Neuronal stem cell (in vitro differentiated cells): Measurements from ENCODE around the gene FAM81A.

Source experiments
- DNase-seq: peaks from one replicate; pipeline ENCODE4 v3.0.0-alpha.2; 2013; ENCODE audit warnings: low spot score
- H2AFZ ChIP-seq: one replicate; pipeline ENCODE4 v1.6.1; 2013; ENCODE audit warnings: mild to moderate bottlenecking, low read length, inconsistent platforms
- H2AK5ac ChIP-seq: 2 replicates; pipeline ENCODE4 v1.6.1; 2013; ENCODE audit warnings: low read depth, mild to moderate bottlenecking, inconsistent platforms, low read length, moderate library complexity, mixed read lengths
- H2BK120ac ChIP-seq: 2 replicates; pipeline ENCODE4 v1.6.1; 2013; ENCODE audit warnings: low read depth, mild to moderate bottlenecking, inconsistent platforms, low read length, moderate library complexity, mixed read lengths
- H2BK12ac ChIP-seq: one replicate; pipeline ENCODE4 v1.6.1; 2013; ENCODE audit warnings: low read length, inconsistent platforms
- H2BK15ac ChIP-seq: 2 replicates; pipeline ENCODE4 v1.6.1; 2013; ENCODE audit warnings: mild to moderate bottlenecking, low read length, inconsistent platforms, mixed read lengths
- H2BK5ac ChIP-seq: one replicate; pipeline ENCODE4 v1.6.1; 2013; ENCODE audit warnings: inconsistent platforms, mild to moderate bottlenecking, low read length, moderate library complexity
- H3K14ac ChIP-seq: one replicate; pipeline ENCODE4 v1.6.1; 2013; ENCODE audit warnings: low read length, inconsistent platforms
- H3K18ac ChIP-seq: 2 replicates; pipeline ENCODE4 v1.6.1; 2013; ENCODE audit warnings: low read length, inconsistent platforms
- H3K23ac ChIP-seq: 2 replicates; pipeline ENCODE4 v1.6.1; 2013; ENCODE audit warnings: low read depth, mild to moderate bottlenecking, mixed read lengths, low read length, inconsistent platforms; ENCODE audit not compliant: poor library complexity
- H3K27ac ChIP-seq: replicated peaks from 3 replicates; pipeline ENCODE4 v1.5.1; 2013; ENCODE audit warnings: low read length, inconsistent platforms
- H3K27me3 ChIP-seq, 3 experiments: 2 replicates each; pipeline ENCODE4 v1.6.1; 2013; ENCODE audit warnings: low read length in 3 of 3, mild to moderate bottlenecking in 2 of 3, inconsistent platforms in 1 of 3, low read depth in 1 of 3, mixed read lengths in 1 of 3, moderate library complexity in 1 of 3; ENCODE audit not compliant: control insufficient read depth in 3 of 3, insufficient read depth in 3 of 3
- H3K36me3 ChIP-seq, 2 donors: replicated peaks in 1 of 2; 2 replicates each; pipeline ENCODE4 v1.6.1; 2013; ENCODE audit warnings: low read length in 2 of 2; ENCODE audit not compliant: control insufficient read depth in 2 of 2, insufficient read depth in 2 of 2
- H3K4ac ChIP-seq: 2 replicates; pipeline ENCODE4 v1.6.1; 2013; ENCODE audit warnings: inconsistent platforms, mild to moderate bottlenecking, low read length, moderate library complexity
- H3K4me1 ChIP-seq, 2 donors: 1 replicate in 1 of 2; 2 replicates in 1 of 2; pipeline ENCODE4 v1.6.1; 2013; ENCODE audit warnings: low read length in 2 of 2, low read depth in 1 of 2; ENCODE audit not compliant: control insufficient read depth in 2 of 2, insufficient read depth in 1 of 2
- H3K4me2 ChIP-seq: one replicate; pipeline ENCODE4 v1.6.1; 2013; ENCODE audit warnings: mild to moderate bottlenecking, low read length, inconsistent platforms; ENCODE audit not compliant: insufficient read depth, poor library complexity, severe bottlenecking
- H3K4me3 ChIP-seq, 2 donors: 2 replicates each; pipeline ENCODE4 v1.5.1; 2013; ENCODE audit warnings: low read length in 2 of 2, mild to moderate bottlenecking in 2 of 2, inconsistent platforms in 1 of 2, moderate library complexity in 1 of 2
- H3K79me1 ChIP-seq: one replicate; pipeline ENCODE4 v1.6.1; 2013; ENCODE audit warnings: low read depth, mild to moderate bottlenecking, inconsistent platforms, low read length, moderate library complexity
- H3K9ac ChIP-seq: one replicate; pipeline ENCODE4 v1.6.1; 2013; ENCODE audit warnings: mild to moderate bottlenecking, low read depth, low read length, inconsistent platforms; ENCODE audit not compliant: poor library complexity
- H3K9me3 ChIP-seq, 2 donors: replicated peaks in 1 of 2; 2 replicates each; pipeline versions ENCODE3 to v1.6.1; 2013; ENCODE audit warnings: low read length in 2 of 2, mild to moderate bottlenecking in 2 of 2, inconsistent platforms in 1 of 2, low read depth in 1 of 2, mixed read lengths in 1 of 2, moderate library complexity in 1 of 2; ENCODE audit not compliant: control insufficient read depth in 2 of 2, insufficient read depth in 1 of 2
- H4K8ac ChIP-seq: one replicate; pipeline ENCODE4 v1.6.1; 2013; ENCODE audit warnings: low read depth, mild to moderate bottlenecking, inconsistent platforms, low read length, moderate library complexity
- H4K91ac ChIP-seq: one replicate; pipeline ENCODE4 v1.6.1; 2013; ENCODE audit warnings: low read length, low read depth, mild to moderate bottlenecking, inconsistent platforms; ENCODE audit not compliant: poor library complexity
- WGBS, 2 donors: extraction: QIAGEN DNeasy Blood & Tissue Kit; methylation state at CpG; one replicate each; pipeline ENCODE4 v1.1.7; 2013; ENCODE audit warnings: missing lambda C conversion rate in 2 of 2, mixed read lengths in 1 of 2; ENCODE audit not compliant: insufficient read length in 2 of 2, insufficient replicate concordance in 1 of 2; ENCODE audit errors: extremely low coverage in 2 of 2; 5-methylcytosine and 5-hydroxymethylcytosine counted together

Gene FAM81A

DNA sequence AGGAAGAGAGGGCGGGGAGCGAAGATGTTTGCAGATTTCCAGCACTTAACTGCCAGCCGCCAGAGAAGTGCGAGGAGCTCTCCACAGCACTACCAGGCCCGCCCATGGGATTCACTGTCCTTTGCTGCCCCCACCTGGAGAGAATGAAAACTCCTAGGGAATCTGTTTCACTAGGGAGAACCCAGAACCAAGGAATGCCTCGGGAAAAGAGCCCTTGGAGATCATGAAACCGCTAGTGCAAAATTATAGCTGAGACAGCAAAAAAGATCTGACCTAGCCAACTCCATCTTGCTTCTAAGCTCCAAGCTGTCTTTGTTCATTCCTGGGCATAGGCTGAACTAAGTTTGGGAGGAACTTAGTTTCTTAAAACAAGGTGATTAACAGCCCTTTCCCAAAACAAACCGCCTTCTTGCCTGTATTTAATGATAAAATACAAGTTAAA, 91.0 kb downstream of the FAM81A start:
- WGBS, 2 donors: no CpG with 5 or more reads among the region's 8 CpGs
- peak; percentile 86 for DNase-seq

DNA sequence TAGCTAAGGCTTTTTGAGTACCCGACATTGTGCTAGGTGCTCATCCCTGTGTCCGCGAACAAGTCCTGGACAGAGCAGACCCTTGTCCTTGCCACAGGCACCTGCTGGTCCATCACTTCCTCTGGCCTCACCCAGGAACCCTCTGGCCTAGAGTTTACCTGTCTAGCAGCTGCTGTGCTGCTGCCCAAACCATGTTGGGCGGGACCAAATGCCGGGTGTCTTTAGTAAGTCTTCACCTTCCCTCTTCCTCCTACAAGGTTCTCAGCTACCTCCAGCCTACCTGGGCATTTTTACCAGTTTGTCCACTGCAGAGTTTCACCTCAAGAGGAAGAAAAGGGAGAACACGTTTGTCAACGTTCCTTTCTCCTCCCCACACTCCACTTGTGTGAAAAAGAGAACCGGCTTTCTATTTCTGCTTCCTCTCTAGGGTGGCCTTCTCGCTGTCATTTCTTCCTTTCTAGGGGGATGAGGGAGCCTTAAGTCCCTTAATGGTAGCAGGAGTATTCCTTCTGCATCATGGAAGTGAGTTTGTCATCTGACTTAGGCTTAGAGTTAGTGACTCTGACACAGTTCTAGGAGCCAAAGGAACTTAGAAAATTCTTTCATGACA, 93.2 kb downstream of the FAM81A start:
- no CpG with 5 or more reads among the region's 9 CpGs for WGBS, 2 donors

More for the DNA sequence above, 91.0 kb downstream of the FAM81A start:
- no peak overlapping the region for H2BK15ac ChIP-seq
- H2BK120ac ChIP-seq: no peak overlapping the region
- no peaks in the 10 kb centered on the region for H3K36me3 ChIP-seq
- no peak overlapping the region for H2BK12ac ChIP-seq
- no peaks in the 10 kb centered on the region for H3K9me3 ChIP-seq
- H4K91ac ChIP-seq: no peak overlapping the region
- peaks cover 0 to 5% (median 0%) of the 10 kb centered on the region in 3 experiments for H3K27me3 ChIP-seq
- H3K18ac ChIP-seq: no peak overlapping the region
- no peaks in the 10 kb centered on the region for H3K79me1 ChIP-seq
- H2BK5ac ChIP-seq: no peak overlapping the region
- peaks cover 2 to 3% of the 10 kb centered on the region in 2 donors for H3K4me1 ChIP-seq
- H3K4me3 ChIP-seq: no peak overlapping the region
- no peak overlapping the region for H3K27ac ChIP-seq
- no peak overlapping the region for H3K14ac ChIP-seq
- no peak overlapping the region for H3K9ac ChIP-seq
- H2AFZ ChIP-seq: peak overlapping the region; percentile 35
- H3K23ac ChIP-seq: no peak overlapping the region
- no peak overlapping the region for H4K8ac ChIP-seq
- H3K4ac ChIP-seq: no peak overlapping the region
- H2AK5ac ChIP-seq: no peak overlapping the region
- no peak overlapping the region for H3K4me2 ChIP-seq

GRCh38 chr15:59532770-59533379, 94.9 kb downstream of the FAM81A start:
- no CpG with 5 or more reads among the region's 8 CpGs for WGBS, 2 donors
- no peak overlapping the region for H3K14ac ChIP-seq
- no peak overlapping the region for H3K4me2 ChIP-seq
- DNase-seq: peak; percentile 15
- H3K9me3 ChIP-seq: no peaks in the 10 kb centered on the region
- no peak overlapping the region for H3K9ac ChIP-seq
- no peak overlapping the region for H2BK12ac ChIP-seq
- H3K4me3 ChIP-seq: no peak overlapping the region
- H2AK5ac ChIP-seq: no peak overlapping the region
- H3K4ac ChIP-seq: no peak overlapping the region
- H3K79me1 ChIP-seq: no peaks in the 10 kb centered on the region
- H3K23ac ChIP-seq: no peak overlapping the region
- H3K36me3 ChIP-seq: no peaks in the 10 kb centered on the region
- no peak overlapping the region for H2AFZ ChIP-seq
- no peak overlapping the region for H4K91ac ChIP-seq
- H2BK15ac ChIP-seq: no peak overlapping the region
- no peaks in the 10 kb centered on the region for H3K4me1 ChIP-seq
- H4K8ac ChIP-seq: no peak overlapping the region
- no peak overlapping the region for H3K18ac ChIP-seq
- H3K27me3 ChIP-seq: peaks cover 0 to 12% (median 0%) of the 10 kb centered on the region in 3 experiments
- H3K27ac ChIP-seq: no peak overlapping the region
- H2BK5ac ChIP-seq: no peak overlapping the region
- no peak overlapping the region for H2BK120ac ChIP-seq

More for the DNA sequence above, 93.2 kb downstream of the FAM81A start:
- Histone ChIP-seq H3K4ac (no peak overlapping the region), H3K36me3 (no peaks in the 10 kb centered on the region), H2BK120ac (no peak overlapping the region), H2BK15ac (no peak overlapping the region), H3K27me3 (peaks cover 0 to 9% (median 0%) of the 10 kb centered on the region in 3 experiments), H3K79me1 (no peaks in the 10 kb centered on the region), H3K9ac (no peak overlapping the region), H3K4me3 (no peak overlapping the region), H3K4me2 (no peak overlapping the region), H3K27ac (no peak overlapping the region), H3K4me1 (no peaks in the 10 kb centered on the region), H3K14ac (no peak overlapping the region), H2AK5ac (no peak overlapping the region), H2BK5ac (no peak overlapping the region), H3K23ac (no peak overlapping the region), H4K8ac (no peak overlapping the region), H4K91ac (no peak overlapping the region), H3K9me3 (no peaks in the 10 kb centered on the region), H2AFZ (no peak overlapping the region), H3K18ac (no peak overlapping the region), H2BK12ac (no peak overlapping the region)
- no peak for DNase-seq

GRCh38 chr15:59536553-59536952, 98.6 kb downstream of the FAM81A start:
- no peaks in the 10 kb centered on the region for H3K79me1 ChIP-seq
- H3K14ac ChIP-seq: no peak overlapping the region
- no peak overlapping the region for H2BK15ac ChIP-seq
- H3K4me3 ChIP-seq: no peak overlapping the region
- no peak for DNase-seq
- no peak overlapping the region for H3K4ac ChIP-seq
- no peak overlapping the region for H3K4me2 ChIP-seq
- H3K36me3 ChIP-seq: no peaks in the 10 kb centered on the region
- H3K18ac ChIP-seq: no peak overlapping the region
- no peaks in the 10 kb centered on the region for H3K4me1 ChIP-seq
- no peak overlapping the region for H3K27ac ChIP-seq
- no peaks in the 10 kb centered on the region for H3K9me3 ChIP-seq
- no peak overlapping the region for H2AFZ ChIP-seq
- no CpG with 5 or more reads among the region's 6 CpGs for WGBS, 2 donors
- H4K91ac ChIP-seq: no peak overlapping the region
- H3K23ac ChIP-seq: no peak overlapping the region
- no peak overlapping the region for H2AK5ac ChIP-seq
- no peak overlapping the region for H2BK5ac ChIP-seq
- no peak overlapping the region for H3K9ac ChIP-seq
- peaks cover 0 to 10% (median 0%) of the 10 kb centered on the region in 3 experiments for H3K27me3 ChIP-seq
- no peak overlapping the region for H2BK12ac ChIP-seq
- no peak overlapping the region for H4K8ac ChIP-seq
- no peak overlapping the region for H2BK120ac ChIP-seq
